GM21423 (cell line): Measurements from ENCODE around the gene CPS1.
A peak's percentile ranks its signal among the peaks of the same experiment; 100 is the strongest.

ENCODE experiments used
- ATAC-seq: cut with Tn5 transposase; IDR thresholded peaks from one replicate; pipeline ENCODE4 v1.9.1; 2021; ENCODE audit warnings: mild to moderate bottlenecking, moderate library complexity; ENCODE audit not compliant: unreplicated experiment

The CPS1 gene

DNA sequence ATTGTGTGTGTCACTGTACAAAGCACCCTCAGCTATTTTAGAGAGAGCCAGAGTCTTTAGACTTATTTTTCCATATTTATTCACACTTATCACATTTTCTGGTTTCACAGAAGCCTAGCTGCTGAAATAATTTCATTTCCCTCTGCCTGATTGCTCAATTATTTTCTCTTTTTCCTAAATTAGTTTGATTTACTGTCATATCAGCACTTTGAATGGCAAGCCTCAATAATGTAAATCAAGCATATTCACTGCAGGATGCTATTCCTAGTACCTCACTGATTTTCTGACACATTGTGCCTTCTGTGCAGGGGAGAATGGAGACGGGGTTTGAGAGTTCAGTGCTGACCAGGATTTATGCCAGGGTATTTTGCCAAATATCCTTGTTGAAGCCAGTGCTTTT is 48.3 kb downstream of the CPS1 start:
- ATAC-seq: no peak

DNA sequence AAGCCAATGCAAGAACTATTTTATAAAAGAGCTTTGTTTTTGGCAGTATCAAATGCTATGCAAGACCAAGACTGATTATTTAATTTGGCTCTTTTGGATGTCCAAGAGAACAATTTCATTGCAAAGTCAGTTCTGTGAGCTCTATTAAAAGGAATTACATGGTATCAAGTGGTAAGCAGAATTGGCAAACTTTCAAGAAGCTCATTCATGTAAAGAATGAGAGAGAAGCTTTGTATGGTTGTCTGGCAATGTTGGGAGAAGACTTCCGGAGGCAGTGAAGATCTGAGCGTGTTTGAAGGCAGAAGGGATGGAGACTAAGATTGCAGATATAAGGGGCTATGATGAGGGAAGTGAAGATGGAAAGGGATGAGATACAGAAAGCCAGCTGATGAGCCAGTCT is 49.6 kb downstream of the CPS1 start:
- no peak for ATAC-seq

DNA sequence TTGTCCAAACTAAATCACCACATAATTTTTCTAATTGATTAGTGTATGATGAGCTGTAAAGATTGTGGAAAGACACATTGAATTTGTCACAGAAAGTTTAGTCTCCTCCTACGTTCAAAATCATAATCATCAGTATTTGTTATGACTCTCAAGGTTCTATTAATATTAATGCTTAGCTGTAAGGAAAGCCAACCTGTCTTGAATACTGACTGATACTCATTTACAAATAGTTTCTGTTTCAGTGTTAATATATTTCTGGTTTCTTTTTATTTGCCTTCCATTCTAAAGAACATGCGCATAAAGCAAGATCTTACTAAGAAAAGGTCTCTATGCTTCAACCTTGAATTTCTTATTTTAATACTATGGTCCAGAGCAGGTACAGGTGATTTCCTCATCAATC is 55.1 kb downstream of the CPS1 start:
- no peak for ATAC-seq

GRCh38 chr2:210616074-210616473 is 59.7 kb downstream of the CPS1 start:
- ATAC-seq: no peak

DNA sequence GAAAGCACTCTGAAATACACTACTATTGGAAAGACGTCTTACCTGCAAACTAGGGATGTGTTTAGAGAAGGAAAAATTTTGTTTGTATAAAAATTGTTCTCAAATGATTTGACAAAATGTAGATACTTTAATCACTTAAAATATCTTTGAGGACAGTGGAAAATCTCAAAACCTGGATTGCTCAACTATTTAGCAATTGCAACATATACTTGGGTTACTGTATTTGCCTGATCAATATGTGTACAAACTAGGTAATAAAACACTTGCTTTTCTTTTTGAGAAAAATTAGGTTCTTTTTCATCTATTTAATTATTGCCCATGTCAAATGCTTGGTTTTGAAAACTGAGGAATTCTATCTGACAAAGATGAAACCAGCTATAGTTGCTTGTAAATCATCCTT is 60.9 kb downstream of the CPS1 start:
- no peak for ATAC-seq

DNA sequence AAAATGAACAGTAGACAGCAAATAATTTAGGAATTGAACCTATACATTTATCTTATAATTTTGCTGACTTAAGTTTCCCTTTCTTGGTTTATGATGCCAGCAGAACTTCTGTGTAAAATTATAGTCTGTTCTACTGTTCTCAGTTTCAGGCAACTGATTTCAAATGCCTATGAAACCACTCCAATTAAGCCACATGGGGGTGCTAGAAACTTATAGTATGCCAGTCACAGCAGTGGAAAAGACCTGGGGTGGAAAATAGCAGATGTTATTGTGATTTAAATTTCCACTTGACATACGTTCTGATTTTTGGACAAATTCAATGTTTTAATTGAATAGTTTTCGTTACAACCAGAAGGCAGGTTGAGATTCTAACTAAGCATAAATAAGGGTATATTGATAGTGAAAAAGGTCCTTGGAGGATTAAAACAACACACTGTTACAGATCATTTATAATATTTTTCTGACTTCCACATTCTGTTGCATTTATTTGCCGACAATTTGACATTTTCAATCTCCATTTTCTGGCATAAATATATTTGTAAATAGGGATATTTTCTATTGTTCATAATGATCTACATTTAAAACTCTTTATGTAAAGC is 61.4 kb downstream of the CPS1 start:
- ATAC-seq: peak; percentile 71

DNA sequence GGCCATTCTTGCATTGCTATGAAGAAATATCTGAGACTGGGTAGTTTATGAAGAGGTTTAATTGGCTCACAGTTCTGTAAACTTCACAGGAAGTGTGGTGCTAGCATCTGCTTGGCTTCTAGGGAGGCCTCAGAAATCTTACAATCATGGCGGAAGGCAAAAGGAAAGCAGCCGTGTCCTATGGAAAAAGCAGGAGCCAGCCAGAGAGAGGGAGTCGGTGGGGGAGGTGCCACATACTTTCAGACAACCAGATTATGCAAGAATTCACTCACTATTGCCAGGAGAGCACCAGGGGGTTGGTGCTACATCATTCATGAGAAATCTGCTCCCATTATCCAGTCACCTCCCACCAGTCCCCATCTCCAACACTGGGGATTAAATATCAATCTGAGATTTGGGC is 64.1 kb downstream of the CPS1 start:
- ATAC-seq: no peak

GRCh38 chr2:210623506-210623905 is 67.1 kb downstream of the CPS1 start:
- ATAC-seq: no peak

GRCh38 chr2:210626849-210627248 is 70.5 kb downstream of the CPS1 start:
- ATAC-seq: no peak

- no peak for ATAC-seq
Measured at GRCh38 chr2:210630873-210631560, 74.6 kb downstream of the CPS1 start.

GRCh38 chr2:210633699-210634098 is 77.3 kb downstream of the CPS1 start:
- ATAC-seq: no peak

GRCh38 chr2:210635257-210635656 is 78.9 kb downstream of the CPS1 start:
- no peak for ATAC-seq

DNA sequence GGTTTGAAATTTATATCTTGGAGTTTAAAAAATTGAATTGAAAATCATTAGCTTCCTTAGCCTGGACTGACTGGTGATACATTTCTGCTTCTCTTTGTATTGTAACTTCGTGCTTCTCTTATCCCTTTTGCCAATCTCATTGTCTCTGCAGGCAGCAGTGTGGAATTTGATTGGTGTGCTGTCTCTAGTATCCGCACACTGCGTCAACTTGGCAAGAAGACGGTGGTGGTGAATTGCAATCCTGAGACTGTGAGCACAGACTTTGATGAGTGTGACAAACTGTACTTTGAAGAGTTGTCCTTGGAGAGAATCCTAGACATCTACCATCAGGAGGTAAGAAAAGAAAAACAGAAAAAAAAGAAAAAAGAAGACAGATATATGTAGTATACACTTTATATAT is 85.9 kb downstream of the CPS1 start:
- no peak for ATAC-seq

GRCh38 chr2:210647151-210647550 is 90.8 kb downstream of the CPS1 start:
- ATAC-seq: no peak

GRCh38 chr2:210654091-210654490 is 97.7 kb downstream of the CPS1 start:
- no peak for ATAC-seq

DNA sequence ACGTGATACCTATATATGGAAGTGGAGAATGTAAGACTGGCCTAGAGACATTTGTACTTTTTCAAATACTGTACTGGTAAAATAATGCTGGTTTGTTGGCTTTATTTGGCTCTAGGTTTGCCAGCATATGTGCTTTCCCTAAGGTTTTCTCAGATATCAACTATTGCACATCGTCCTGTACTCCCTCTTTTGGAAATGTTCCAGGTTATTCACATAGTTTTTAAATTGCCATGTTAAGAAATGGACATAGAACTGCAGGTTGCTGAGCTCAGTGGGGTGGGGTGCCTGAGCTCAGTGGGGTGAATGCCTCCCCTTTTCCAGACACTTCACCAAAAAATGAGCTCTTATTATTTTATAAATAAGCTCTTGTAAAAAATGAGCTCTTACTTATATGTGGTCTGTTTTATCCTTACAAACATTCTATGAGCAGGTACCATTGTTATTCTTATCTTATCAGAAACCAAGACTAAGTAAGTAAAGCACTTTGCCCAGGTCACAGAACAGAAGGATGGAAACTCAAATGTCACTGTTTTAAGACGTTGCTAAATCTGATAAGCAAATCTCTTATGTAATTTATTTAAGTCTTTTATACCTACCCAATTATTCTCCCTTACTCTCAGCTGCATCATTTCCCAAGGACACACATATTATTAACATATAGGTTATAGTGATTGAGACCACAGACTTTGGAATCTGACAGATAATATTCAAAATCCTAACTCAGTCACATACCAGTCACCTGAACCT is 99.0 kb downstream of the CPS1 start:
- ATAC-seq: no peak

- ATAC-seq: no peak
Measured at GRCh38 chr2:210657874-210658273, 101.5 kb downstream of the CPS1 start.

- no peak for ATAC-seq
Measured at GRCh38 chr2:210660751-210661150, 104.4 kb downstream of the CPS1 start.

DNA sequence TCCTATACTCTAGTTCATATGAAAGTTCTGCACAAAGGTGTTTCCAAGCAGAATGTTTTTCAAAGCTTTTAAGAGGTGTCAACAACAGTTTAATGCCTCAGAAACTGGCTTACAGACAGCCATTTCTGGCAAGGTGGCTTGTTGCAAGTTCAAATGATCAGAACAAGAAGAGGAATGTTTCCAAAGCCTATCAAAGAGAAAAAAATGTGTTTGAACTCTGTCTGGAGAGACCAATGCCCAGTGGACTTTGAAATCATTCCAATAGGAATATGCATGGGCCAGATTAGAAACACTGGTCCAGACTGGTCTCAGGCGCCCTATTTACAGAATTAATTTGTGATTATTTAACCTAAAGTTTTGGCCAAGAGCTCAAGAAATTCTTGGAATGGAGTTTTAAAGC is 106.2 kb downstream of the CPS1 start:
- no peak for ATAC-seq

DNA sequence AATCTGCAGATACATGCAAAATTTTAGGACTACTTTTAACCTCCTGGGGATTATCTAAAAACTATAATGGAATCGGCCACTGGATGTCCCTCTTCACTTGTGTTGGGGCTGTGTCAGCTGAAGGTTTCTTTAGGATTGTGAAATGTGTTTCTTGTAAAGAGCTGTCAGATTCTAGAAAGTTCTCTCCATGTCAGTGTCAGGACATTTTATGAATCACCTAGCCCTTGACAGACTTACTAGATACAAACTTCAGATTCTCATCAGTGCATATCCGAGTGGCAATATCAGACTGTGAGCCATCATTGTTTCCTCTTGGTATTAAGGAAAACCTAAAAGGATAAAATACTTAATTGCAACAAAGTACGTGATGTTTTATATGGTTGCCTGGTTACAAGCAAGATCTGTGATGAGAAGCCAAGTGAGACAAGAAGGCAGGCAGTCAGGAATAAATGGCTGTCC is 107.3 kb downstream of the CPS1 start:
- ATAC-seq: no peak

DNA sequence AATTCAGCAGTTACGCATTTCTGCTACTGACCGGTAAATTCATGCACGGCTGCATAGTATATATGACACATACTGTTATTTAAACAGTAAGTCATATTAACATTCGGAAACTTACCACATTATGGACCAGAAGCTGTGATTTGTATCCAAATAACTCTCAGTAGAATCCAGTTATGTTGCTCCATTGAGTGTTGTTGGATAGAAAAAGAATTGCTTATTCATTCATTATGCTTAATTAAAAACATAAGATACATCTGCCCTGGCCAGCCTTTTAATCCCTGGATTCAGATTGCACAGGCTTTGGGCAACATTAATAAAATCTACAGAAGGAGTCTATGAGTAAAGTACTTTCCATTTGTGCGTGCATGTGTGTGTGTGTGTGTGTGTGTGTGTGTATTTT is 111.3 kb downstream of the CPS1 start:
- ATAC-seq: no peak

GRCh38 chr2:210671065-210671464 is 114.7 kb downstream of the CPS1 start:
- ATAC-seq: no peak
